GM18517 (cell line): Measurements from ENCODE around the gene MTCH2.
A peak's percentile ranks its signal among the peaks of the same experiment; 100 is the strongest.
"Not testable (repeated sequence)": the region's sequence is repeated elsewhere in the genome, so short reads cannot be mapped to it uniquely, and the experiment has no call there.

Source experiments
- ATAC-seq: cut with Tn5 transposase; IDR thresholded peaks from one replicate; pipeline ENCODE4 v1.9.1; 2021; ENCODE audit warnings: mild to moderate bottlenecking, moderate library complexity; ENCODE audit not compliant: unreplicated experiment

MTCH2 gene

DNA sequence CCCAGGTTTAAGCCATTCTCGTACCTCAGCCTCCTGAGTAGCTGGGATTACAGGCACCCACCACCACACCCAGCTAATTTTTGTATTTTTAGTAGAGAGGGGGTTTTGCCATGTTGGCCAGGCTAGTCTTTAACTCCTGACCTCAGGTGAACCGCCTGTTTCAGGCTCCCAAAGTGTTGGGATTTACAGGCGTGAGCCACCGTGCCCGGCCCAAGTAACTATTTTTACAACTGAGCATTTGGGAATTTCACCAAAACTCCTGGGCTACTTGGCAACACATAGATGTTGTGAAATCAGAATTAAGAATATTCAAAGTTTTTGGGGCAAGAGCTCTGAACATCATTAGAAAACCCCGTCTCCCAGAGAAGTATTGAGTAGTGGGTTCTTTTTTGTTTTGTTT lies 1.9 kb downstream of the MTCH2 start:
- ATAC-seq: not testable (repeated sequence)

DNA sequence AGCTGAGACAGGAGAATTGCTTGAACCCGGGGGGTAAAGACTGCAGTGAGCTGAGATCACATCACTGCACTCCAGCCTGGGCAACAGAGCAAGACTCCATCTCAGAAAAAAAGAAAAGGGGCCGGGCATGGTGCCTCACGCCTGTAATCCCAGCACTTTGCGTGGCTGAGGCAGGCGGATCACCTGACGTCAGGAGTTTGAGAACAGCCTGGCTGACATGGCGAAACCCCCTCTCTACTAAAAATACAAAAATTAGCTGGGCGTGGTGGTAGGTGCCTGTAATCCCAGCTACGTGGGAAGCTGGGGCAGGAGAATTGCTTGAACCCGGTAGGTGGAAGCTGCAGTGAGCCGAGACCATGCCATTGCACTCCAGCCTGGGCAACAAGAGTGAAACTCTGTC lies 6.0 kb downstream of the MTCH2 start:
- not testable (repeated sequence) for ATAC-seq

GRCh38 chr11:47631473-47631872 lies 10.9 kb downstream of the MTCH2 start:
- no peak for ATAC-seq

- no peak for ATAC-seq
Measured at GRCh38 chr11:47628026-47628425, 14.3 kb downstream of the MTCH2 start.

GRCh38 chr11:47626234-47626633 lies 16.1 kb downstream of the MTCH2 start:
- no peak for ATAC-seq

DNA sequence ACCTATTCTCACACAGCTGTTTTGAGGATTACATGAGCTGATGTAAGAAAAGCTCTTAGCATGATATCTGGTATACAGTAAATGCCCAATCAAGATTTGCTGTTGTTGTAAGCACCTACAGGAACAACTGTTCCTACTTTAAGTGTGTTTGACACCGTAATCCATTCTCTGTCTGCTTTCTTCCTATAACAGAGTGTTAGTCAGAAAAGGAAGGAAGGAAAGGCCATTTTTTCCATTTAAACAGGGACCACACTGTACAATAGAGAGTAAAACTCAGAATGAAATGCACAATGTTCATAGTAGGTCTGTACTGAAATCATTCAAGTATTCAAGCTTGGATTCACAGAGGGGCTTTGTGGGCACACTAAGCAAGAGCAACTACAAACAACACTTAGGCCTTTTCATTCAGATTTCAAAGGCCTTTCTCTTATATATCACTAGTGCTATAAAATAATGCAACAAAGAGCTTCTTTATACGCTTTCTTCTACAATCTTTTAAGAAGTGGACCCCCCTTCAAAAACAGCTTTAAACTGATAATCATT lies 21.5 kb downstream of the MTCH2 start:
- ATAC-seq: no peak

- no peak for ATAC-seq
Measured at GRCh38 chr11:47617417-47617809, 24.9 kb downstream of the MTCH2 start.

DNA sequence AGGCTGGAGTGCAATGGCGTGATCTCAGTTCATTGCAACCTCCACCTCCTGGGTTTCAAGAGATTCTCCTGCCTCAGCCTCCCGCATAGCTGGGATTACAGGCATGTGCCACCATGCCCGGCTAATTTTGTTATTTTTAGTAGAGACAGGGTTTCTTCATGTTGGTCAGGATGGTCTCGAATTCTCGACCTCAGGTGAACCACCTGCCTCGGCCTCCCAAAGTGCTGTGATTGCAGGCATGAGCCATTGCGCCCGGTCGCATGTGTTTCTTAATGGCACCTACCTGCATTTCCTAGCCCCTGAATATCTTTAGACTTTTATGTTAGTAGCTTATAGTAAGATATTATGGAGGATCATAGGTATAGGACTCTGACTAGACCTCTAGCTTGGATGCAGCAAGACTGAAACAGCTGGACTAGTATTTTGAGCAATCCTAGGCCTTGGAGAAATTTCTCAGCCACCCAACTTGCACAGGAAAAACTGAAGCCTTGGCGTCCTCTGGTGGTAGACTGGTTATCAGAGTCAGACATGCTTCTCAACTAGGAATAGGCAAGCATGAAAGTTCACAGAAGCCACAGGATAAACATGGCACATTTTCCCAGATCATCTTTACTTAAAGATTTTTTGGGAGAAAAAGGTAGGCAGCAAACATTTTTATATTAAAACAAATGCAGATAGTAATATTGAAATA lies 25.5 kb downstream of the MTCH2 start:
- ATAC-seq: no peak

- ATAC-seq: no peak
Measured at GRCh38 chr11:47615249-47615648, 27.1 kb downstream of the MTCH2 start.

DNA sequence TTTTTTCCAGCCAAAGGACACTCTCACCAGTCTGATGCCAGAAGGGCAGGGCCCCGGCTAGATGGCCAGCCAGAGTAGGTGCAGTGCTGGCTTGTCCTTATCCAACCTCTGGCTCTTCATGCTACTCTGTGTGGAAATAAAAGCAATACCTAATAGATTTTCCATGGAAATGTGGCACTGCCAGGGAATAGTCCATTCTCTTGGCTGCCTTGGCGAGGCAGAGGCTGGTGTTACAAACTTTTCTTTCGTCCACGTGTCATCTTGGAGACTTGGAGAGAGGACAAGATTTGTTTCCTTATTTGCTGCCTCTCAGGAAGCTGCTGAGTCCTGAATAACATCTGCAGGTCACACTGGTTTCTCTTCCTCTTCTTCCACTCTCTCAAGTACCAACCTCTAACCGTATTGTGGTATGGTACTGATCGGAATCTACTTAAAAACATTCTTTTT lies 31.0 kb downstream of the MTCH2 start:
- ATAC-seq: peak; percentile 88

DNA sequence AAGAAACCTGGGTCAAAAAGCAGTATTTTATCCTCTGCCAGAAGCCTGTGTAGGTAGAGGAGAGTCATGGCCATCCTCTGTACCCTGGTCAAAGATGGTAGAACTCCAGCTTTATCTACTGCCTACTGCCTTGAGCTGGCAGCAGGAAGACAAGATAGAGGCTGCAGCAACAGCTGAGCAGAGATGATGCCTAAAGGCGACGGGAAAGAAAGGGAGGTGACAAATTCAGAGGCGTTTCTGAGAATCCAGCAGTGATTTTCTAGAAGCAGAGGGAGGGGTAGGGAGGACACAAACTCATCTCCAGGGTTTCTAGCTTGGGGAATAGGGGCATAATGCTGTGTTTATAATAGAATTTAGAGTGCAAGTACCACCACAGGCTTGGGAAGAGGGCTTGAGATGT lies 32.7 kb downstream of the MTCH2 start:
- ATAC-seq: no peak

GRCh38 chr11:47607380-47607779 lies 35.0 kb downstream of the MTCH2 start:
- ATAC-seq: no peak

DNA sequence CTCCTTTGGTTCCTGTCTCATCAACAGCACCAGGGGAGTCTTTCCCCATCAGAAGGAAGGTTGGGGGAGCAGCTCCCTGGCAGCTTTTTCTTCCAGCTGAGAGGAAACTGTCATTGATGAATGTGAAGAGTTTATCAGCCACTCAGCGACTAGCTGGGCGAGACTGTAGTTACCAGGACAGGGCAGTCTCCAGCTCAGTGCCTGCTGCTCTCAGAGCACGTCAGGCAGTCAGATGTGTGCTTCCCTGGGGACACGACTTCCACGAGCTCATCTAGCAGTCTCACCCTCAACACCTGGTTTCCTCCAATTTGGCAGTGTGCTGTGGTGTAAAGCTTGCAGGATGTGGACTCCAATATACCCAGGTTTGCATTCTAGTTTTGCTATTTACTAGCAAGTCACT lies 35.6 kb downstream of the MTCH2 start:
- ATAC-seq: no peak

DNA sequence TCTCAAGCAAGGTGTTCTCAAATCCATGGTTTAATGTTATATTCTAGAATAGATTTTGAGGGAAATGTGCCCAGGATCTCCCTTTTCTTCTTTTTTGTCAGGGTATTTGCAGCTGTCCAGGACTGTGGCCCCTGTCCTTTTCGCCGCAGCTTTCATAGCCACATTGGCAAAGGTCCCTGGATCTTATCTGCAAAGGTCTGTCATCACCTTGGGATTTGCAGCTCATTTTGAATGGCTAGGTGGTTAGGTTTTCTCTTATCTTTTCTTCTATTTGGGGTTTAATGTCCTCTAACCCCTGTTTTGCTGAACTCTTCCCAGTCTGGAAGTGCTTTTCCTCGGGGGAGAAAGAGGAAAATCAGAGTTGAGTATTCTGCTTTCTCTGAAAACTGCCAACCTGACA lies 36.4 kb downstream of the MTCH2 start:
- ATAC-seq: no peak

GRCh38 chr11:47603295-47603694 lies 39.1 kb downstream of the MTCH2 start:
- no peak for ATAC-seq

GRCh38 chr11:47599902-47600301 lies 42.5 kb downstream of the MTCH2 start:
- no peak for ATAC-seq

DNA sequence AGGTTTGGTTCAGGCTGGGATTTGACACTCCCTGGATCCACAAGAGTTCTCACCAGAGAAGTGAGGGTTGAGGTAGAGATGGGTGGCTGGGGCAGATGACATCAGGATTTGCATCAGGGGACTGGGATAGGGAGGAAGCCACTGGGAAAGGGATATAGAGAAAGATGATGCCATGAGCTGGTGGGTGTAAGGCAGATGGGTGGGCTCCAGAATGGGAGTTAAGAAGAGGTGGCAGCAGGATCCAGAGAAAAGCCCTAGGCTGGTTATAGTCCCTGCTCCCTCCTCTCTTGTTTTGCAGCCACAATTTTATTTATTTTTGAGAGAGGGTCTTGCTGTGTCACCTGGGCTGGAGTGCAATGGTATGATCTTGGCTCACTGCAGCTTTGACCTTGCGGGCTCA lies 46.4 kb downstream of the MTCH2 start:
- ATAC-seq: no peak

- ATAC-seq: no peak
Measured at GRCh38 chr11:47595029-47595428, 47.3 kb downstream of the MTCH2 start.

DNA sequence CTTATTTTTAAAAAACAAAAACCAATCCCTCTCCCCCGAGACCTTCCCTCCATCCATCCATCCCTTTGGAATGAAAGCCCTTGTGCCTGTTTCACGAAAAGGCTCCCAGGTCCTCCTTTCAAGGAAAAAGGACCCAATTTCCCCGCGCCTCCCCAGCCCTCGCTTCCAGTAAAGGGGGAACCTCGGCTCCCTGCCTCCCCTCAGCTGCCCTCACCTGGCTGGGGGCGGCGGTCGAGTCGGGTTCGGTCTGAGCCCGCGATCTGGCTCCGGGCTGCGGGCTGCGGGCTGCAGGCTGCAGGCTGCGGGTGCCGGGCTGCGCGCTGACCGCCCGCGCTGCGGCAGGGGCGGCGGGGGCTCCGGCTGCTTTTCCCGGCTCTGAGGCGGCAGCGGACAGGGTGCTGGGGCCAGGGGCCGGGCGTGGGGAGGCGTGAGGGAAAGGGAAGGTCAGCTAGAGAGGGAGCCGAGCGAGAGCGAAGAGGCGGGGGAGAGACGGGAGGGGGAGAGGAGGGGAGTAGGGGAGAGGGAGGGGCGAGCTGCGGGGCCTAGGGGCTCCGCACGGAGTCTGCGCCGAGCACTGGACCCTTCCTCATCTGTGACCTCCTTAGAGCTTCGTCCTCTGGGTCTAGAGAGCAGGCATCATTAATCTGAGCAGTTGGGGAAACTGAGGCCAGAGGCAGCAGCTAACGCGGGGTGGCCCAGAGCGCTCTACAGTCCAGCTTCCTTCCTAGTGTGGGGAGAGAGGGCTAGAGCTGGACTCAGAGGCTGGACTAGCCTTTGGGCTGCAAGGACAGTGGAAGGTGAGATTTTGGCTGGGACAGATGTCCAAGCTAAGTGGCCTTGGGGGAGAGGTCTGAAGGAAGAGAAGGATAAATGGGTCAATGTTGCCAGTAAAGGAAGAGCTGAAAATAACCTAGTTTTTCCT lies 48.2 kb downstream of the MTCH2 start, which contains the start of gene C1QTNF4:
C1QTNF4 (minus strand) TSS at position 478 of the 922 bp plus-strand sequence. CDS start 3,601 bp downstream, outside the sequence.
- no peak for ATAC-seq

- ATAC-seq: no peak
Measured at GRCh38 chr11:47593492-47593933, 48.8 kb downstream of the MTCH2 start.

- no peak for ATAC-seq
Measured at GRCh38 chr11:47592970-47593369, 49.4 kb downstream of the MTCH2 start.

DNA sequence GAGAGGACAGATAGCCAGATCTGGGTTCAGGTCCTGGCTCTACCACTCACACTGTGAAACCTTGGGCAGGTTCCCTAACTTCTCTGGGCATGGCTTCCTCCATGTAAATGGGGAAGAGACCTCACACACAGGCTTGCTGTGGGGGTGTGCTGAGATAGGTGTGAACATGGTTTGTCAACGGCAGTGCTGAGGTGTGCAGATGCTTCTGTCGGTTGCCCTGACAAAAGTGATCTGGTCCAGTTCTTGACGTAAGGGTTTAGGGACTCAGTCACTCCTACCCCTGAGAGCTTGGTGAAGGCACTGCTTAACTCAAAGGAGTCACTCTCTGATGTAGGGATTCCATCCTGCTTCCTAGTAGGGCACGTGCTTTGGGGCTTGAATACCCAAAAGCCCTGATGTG lies 50.1 kb downstream of the MTCH2 start:
- no peak for ATAC-seq
